GM19395 (cell line): ENCODE results near the gene NCAM1.
"Not testable (repeated sequence)": the region's sequence is repeated elsewhere in the genome, so short reads cannot be mapped to it uniquely, and the experiment has no call there.

ENCODE experiments used
- ATAC-seq: cut with Tn5 transposase; IDR thresholded peaks from one replicate; pipeline ENCODE4 v1.9.1; 2021; ENCODE audit warnings: mild to moderate bottlenecking, moderate library complexity; ENCODE audit not compliant: unreplicated experiment

NCAM1 gene

GRCh38 chr11:113018913-113019312 lies 57.7 kb downstream of the NCAM1 start:
- no peak for ATAC-seq

- ATAC-seq, result no peak
These were observed 58.5 kb downstream of the NCAM1 start for GRCh38 chr11:113019711-113020110.

DNA sequence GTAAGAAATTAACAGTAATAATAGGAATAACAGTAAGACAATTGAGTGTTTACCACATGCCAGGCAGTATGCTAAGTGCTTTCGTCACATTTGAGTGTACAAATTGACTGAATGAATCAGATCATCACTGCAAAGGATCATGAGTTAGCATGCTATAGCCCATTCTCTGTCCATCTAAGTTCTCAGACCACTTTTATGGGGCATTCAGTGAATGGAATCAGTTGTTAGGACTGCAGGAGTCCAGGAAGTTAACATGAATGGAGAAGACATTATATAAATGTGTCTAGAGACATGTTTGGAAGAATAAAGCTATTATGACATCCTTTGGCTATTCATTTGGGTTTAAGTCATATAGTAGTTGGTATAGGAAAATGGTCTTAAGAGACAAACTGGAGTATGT lies 59.9 kb downstream of the NCAM1 start:
- ATAC-seq, result no peak

GRCh38 chr11:113022262-113022661 lies 61.0 kb downstream of the NCAM1 start:
- ATAC-seq, result no peak

- ATAC-seq, result no peak
These were observed 62.0 kb downstream of the NCAM1 start for GRCh38 chr11:113023228-113023627.

DNA sequence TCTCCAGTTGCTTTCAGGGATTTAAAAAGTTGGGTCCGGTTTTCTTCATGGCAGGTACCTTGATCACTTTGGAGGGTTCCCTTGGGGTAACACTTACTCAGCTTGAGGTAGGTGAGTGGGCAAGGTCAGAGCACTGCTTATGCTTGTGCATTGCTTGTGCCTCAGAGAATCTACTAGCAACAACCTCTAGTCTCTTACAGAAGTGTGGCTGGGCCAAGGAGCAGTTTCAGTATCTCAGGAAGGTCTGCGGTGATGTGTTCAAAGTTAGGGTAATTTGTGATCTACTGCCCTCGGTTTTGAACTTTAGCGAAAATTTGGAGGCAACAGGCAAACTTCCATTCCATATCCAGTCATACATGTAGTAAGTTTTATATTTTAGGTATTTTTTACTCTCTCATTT lies 62.8 kb downstream of the NCAM1 start:
- ATAC-seq, result no peak

- no peak for ATAC-seq
These were observed 65.6 kb downstream of the NCAM1 start for GRCh38 chr11:113026778-113027177.

DNA sequence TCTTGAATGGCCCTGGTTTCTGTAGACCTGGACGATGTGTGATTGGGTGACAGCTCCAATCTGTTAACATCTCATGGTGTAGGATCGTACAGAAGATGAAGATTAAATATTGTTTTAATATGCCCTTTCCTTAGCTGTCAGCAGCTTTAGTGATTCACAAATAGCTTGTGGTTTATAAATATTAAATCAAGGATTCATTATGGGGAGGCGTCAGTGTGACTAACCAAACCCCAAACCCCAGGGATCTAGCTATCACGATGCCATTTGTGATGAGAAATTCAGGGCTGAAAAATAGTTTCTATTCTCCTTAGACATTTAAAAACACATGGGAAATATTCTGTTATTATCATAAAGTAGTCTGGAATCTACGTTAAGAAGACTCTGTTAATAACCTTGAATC lies 73.4 kb downstream of the NCAM1 start:
- no peak for ATAC-seq

DNA sequence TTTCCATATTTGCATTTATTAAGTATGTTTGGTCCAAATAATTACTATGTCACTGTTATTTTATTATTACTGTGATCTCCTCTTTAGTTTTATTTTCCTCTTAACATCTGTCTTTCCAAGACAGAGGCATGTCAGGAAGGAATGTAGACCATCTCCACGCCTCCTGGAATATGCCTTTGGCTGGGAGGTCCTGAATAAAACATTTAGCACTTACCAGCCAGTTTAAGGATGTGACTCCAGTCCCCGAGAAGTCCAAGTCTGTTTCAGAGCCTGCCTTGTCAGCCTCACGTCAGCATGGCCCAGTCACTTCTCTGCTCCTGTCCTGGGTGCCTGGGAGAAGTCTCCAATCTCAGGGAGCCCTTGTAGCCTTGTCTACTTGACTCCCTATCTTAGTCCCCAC lies 74.5 kb downstream of the NCAM1 start:
- no peak for ATAC-seq

DNA sequence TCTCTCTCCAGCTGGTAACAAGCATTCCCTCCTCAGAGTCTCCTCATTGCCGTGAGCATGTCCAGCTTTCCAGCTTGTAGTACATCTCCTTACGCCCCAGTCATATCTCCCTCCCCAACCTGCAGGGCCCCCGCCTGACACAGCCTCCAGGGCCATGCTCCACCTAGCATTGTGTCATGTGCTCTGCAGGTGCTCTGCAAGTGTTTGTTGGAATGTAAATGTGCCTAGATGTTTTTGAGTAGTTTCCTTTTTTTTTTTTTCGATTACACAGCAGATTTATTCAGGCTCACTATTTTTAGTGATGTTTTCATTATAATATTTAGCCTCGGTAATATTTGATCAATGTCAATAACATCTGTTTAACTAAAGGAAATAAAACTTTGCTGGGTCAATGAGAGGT lies 82.5 kb downstream of the NCAM1 start:
- ATAC-seq, result no peak

GRCh38 chr11:113045146-113045545 lies 83.9 kb downstream of the NCAM1 start:
- ATAC-seq, result no peak

DNA sequence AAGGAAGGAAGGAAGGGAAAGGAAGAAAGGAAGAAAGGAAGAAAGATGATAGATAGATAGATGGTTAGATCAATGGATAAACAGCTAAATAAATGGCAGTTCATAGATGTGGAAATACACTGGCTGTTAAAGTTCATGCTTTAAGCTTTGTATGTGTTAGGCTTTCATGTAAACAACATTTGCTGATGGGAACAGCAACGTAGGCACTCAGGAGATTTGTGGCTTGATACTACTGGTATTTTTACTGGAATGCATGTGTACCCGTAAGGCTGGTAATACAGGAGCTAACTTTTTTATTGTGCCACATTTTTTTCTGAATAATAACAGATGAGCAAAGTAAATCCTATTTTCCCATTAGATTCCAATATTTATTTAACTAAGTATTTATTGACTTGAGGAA lies 85.6 kb downstream of the NCAM1 start:
- ATAC-seq, result no peak

- no peak for ATAC-seq
These were observed 87.9 kb downstream of the NCAM1 start for GRCh38 chr11:113048820-113049768.

DNA sequence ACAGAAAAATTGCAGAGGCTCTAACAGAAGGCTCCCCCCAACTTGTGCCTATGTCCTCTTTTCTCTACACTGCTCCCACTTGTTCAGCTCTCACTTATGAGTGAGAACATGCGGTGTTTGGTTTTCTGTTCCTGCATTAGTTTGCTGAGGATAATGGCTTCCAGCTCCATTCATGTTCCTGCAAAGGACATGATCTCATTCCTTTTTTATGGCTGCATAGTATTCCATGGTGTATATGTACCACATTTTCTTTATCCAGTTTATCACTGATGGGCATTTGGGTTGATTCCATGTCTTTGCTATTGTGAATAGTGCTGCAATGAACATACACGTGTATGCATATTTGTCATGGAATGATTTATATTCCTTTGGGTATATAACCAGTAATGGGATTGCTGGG lies 91.8 kb downstream of the NCAM1 start:
- not testable (repeated sequence) for ATAC-seq

DNA sequence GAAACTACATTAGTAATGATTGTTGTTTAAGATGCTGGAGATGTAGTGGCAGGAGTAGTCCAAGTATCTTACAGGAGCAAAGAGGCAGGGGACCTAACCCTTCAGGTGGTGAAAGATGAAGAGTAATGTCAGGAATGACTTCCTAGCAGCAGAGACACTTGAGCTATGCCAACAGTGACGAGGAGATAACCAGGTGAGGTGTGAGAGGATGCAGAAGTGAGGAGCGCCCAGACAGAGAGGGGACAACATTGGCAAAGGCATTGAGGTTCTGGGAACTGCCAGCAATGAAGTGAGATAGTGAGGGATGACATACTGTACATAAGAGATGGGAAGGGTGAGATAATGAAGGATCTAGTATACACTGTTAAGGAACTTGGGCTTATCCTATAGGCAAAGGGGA lies 95.8 kb downstream of the NCAM1 start:
- no peak for ATAC-seq

GRCh38 chr11:113059548-113059947 lies 98.3 kb downstream of the NCAM1 start:
- no peak for ATAC-seq

GRCh38 chr11:113065330-113065729 lies 104.1 kb downstream of the NCAM1 start:
- ATAC-seq, result no peak

DNA sequence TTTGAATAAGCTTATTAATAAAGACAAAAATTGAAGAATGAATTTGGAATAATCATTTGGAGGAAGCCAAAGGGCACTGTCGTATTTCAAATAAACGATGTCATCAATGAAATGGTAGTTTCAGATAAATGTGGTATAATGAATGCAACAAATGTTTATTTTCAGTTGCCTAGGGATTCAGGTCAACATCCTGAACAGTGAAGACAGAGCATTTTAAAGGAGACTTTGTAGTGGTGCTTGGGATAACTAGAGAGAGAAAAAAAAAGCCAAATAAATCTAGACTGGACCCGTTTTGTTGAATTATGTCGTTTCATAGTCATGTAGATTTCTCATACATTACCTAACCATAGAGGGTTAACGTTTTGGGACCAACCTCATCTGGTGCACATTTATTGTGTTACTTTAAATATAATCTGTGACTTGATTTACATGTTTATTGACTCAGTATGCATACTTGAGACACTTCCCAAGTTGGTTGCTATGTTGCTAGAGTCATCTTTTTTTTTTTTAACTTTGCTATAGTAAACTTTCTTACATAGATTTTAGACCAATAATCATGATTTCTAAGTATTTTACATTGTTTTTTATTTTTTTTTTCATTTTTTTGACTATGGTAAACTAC lies 111.1 kb downstream of the NCAM1 start:
- ATAC-seq, result no peak

- no peak for ATAC-seq
These were observed 112.2 kb downstream of the NCAM1 start for GRCh38 chr11:113073290-113073953.

- ATAC-seq, result no peak
These were observed 114.4 kb downstream of the NCAM1 start for GRCh38 chr11:113075586-113076095.

- ATAC-seq, result no peak
These were observed 116.2 kb downstream of the NCAM1 start for GRCh38 chr11:113077379-113077778.
